ENCODE data around the gene GADD45G. TPM values are rescaled to one million over a fixed set of nuclear protein-coding genes. Genes with fewer than 3 reads are reported as not detected.

Gene GADD45G
- total and polyA plus RNA-seq, 2 of the 8 experiments (the other 6 are each of a cell fraction or from before 2014, with no cell fraction given), result 7.0 to 11.4 TPM

DNA sequence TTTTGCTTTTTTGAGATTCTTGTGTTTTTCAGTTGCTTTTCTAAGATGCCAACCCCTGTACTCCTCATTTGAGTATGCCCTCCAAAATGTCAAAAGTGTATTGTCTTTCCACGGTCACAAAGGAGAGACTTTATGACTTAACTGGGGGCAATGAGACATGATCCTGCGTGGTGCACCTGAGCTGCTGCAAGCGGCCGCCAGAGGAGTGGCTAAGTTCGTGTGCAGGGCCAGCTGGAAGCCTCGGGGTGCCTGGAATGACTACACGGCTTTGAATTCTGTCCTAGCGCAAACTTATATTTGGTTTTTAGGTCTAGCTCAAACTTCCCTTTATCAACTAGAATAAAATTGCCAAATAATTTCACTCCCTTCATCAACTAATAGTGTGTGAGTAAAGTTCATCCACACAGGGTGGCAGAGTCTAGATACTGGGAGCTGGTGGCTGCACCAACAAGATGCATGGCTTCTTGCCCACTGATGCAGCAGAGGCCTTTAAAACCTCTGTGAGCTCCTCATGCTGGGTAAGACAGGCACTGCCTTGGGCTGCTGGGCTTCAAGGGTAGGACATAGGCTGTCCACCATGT lies 4.7 kb downstream of the GADD45G start (continued):
- no peak for TF ChIP-seq RNF2 (IDR thresholded peaks at IDR 0.05; ENCODE audit: borderline replicate concordance, low read depth, low read length, missing control alignments, poor library complexity, severe bottlenecking)
- TF ChIP-seq, protein P1, sequence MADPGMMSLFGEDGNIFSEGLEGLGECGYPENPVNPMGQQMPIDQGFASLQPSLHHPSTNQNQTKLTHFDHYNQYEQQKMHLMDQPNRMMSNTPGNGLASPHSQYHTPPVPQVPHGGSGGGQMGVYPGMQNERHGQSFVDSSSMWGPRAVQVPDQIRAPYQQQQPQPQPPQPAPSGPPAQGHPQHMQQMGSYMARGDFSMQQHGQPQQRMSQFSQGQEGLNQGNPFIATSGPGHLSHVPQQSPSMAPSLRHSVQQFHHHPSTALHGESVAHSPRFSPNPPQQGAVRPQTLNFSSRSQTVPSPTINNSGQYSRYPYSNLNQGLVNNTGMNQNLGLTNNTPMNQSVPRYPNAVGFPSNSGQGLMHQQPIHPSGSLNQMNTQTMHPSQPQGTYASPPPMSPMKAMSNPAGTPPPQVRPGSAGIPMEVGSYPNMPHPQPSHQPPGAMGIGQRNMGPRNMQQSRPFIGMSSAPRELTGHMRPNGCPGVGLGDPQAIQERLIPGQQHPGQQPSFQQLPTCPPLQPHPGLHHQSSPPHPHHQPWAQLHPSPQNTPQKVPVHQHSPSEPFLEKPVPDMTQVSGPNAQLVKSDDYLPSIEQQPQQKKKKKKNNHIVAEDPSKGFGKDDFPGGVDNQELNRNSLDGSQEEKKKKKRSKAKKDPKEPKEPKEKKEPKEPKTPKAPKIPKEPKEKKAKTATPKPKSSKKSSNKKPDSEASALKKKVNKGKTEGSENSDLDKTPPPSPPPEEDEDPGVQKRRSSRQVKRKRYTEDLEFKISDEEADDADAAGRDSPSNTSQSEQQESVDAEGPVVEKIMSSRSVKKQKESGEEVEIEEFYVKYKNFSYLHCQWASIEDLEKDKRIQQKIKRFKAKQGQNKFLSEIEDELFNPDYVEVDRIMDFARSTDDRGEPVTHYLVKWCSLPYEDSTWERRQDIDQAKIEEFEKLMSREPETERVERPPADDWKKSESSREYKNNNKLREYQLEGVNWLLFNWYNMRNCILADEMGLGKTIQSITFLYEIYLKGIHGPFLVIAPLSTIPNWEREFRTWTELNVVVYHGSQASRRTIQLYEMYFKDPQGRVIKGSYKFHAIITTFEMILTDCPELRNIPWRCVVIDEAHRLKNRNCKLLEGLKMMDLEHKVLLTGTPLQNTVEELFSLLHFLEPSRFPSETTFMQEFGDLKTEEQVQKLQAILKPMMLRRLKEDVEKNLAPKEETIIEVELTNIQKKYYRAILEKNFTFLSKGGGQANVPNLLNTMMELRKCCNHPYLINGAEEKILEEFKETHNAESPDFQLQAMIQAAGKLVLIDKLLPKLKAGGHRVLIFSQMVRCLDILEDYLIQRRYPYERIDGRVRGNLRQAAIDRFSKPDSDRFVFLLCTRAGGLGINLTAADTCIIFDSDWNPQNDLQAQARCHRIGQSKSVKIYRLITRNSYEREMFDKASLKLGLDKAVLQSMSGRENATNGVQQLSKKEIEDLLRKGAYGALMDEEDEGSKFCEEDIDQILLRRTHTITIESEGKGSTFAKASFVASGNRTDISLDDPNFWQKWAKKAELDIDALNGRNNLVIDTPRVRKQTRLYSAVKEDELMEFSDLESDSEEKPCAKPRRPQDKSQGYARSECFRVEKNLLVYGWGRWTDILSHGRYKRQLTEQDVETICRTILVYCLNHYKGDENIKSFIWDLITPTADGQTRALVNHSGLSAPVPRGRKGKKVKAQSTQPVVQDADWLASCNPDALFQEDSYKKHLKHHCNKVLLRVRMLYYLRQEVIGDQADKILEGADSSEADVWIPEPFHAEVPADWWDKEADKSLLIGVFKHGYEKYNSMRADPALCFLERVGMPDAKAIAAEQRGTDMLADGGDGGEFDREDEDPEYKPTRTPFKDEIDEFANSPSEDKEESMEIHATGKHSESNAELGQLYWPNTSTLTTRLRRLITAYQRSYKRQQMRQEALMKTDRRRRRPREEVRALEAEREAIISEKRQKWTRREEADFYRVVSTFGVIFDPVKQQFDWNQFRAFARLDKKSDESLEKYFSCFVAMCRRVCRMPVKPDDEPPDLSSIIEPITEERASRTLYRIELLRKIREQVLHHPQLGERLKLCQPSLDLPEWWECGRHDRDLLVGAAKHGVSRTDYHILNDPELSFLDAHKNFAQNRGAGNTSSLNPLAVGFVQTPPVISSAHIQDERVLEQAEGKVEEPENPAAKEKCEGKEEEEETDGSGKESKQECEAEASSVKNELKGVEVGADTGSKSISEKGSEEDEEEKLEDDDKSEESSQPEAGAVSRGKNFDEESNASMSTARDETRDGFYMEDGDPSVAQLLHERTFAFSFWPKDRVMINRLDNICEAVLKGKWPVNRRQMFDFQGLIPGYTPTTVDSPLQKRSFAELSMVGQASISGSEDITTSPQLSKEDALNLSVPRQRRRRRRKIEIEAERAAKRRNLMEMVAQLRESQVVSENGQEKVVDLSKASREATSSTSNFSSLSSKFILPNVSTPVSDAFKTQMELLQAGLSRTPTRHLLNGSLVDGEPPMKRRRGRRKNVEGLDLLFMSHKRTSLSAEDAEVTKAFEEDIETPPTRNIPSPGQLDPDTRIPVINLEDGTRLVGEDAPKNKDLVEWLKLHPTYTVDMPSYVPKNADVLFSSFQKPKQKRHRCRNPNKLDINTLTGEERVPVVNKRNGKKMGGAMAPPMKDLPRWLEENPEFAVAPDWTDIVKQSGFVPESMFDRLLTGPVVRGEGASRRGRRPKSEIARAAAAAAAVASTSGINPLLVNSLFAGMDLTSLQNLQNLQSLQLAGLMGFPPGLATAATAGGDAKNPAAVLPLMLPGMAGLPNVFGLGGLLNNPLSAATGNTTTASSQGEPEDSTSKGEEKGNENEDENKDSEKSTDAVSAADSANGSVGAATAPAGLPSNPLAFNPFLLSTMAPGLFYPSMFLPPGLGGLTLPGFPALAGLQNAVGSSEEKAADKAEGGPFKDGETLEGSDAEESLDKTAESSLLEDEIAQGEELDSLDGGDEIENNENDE (IDR thresholded peaks at IDR 0.05; ENCODE audit: insufficient replicate concordance, low read length), result no peak
- no peak for TF ChIP-seq CHD2 (IDR thresholded peaks at IDR 0.05; ENCODE audit: low read length)
- TF ChIP-seq JUND (IDR thresholded peaks at IDR 0.05; ENCODE audit: low read length), result no peak
- TF ChIP-seq, protein P2, sequence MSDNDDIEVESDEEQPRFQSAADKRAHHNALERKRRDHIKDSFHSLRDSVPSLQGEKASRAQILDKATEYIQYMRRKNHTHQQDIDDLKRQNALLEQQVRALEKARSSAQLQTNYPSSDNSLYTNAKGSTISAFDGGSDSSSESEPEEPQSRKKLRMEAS (IDR thresholded peaks at IDR 0.05), result no peak
- TF ChIP-seq, protein P3, sequence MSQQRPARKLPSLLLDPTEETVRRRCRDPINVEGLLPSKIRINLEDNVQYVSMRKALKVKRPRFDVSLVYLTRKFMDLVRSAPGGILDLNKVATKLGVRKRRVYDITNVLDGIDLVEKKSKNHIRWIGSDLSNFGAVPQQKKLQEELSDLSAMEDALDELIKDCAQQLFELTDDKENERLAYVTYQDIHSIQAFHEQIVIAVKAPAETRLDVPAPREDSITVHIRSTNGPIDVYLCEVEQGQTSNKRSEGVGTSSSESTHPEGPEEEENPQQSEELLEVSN (IDR thresholded peaks at IDR 0.05), result no peak
